ENCODE measurements around the gene NHERF2.

- TF ChIP-seq POLR2A (IDR thresholded peaks at IDR 0.05; ENCODE audit: low read length) (no peak), GATA1 (IDR thresholded peaks at IDR 0.05; ENCODE audit: low read depth, low read length) (no peak)
Measured at GRCh38 chr16:2016407-2016922, 10.2 kb upstream of the NHERF2 start.
